Mesenchymal stem cell (in vitro differentiated cells and primary cell): Measurements from ENCODE around the gene VWA5A. TPM values are rescaled to one million over a fixed set of nuclear protein-coding genes. Genes with fewer than 3 reads are reported as not detected.

Experiments used
- DNase-seq: peaks from one replicate; pipeline ENCODE4 v3.0.0-alpha.2; 2013
- H2AFZ ChIP-seq: one replicate; pipeline ENCODE4 v1.6.1; 2013; ENCODE audit warnings: low read depth, mild to moderate bottlenecking, control low read depth, inconsistent platforms, low read length, moderate library complexity
- H2AK5ac ChIP-seq: 2 replicates; pipeline ENCODE4 v1.6.1; 2013; ENCODE audit warnings: low read length, moderate library complexity, mild to moderate bottlenecking, inconsistent platforms; ENCODE audit not compliant: severe bottlenecking
- H2BK120ac ChIP-seq: one replicate; pipeline ENCODE4 v1.6.1; 2013; ENCODE audit warnings: low read depth, mild to moderate bottlenecking, inconsistent platforms, low read length, moderate library complexity
- H2BK12ac ChIP-seq, 2 experiments: one replicate each; pipeline ENCODE4 v1.6.1; 2013; ENCODE audit warnings: inconsistent platforms in 2 of 2, low read length in 2 of 2, mild to moderate bottlenecking in 2 of 2, moderate library complexity in 2 of 2, control low read depth in 1 of 2
- H2BK15ac ChIP-seq: one replicate; pipeline ENCODE4 v1.6.1; 2013; ENCODE audit warnings: mild to moderate bottlenecking, low read depth, inconsistent platforms; ENCODE audit not compliant: poor library complexity, severe bottlenecking
- H2BK5ac ChIP-seq: 2 replicates; pipeline ENCODE4 v1.6.1; 2013; ENCODE audit warnings: low read depth, mild to moderate bottlenecking, low read length, control low read depth, inconsistent platforms; ENCODE audit not compliant: poor library complexity, severe bottlenecking
- H3K14ac ChIP-seq, 2 experiments: one replicate each; pipeline ENCODE4 v1.6.1; 2013; ENCODE audit warnings: inconsistent platforms in 2 of 2, low read length in 2 of 2, control low read depth in 1 of 2, mild to moderate bottlenecking in 1 of 2, moderate library complexity in 1 of 2
- H3K18ac ChIP-seq, 2 experiments: one replicate each; pipeline ENCODE4 v1.6.1; 2013; ENCODE audit warnings: inconsistent platforms in 2 of 2, low read length in 2 of 2, control low read depth in 1 of 2, low read depth in 1 of 2, mild to moderate bottlenecking in 1 of 2
- H3K23ac ChIP-seq, 2 experiments: one replicate each; pipeline ENCODE4 v1.6.1; 2013; ENCODE audit warnings: inconsistent platforms in 2 of 2, low read length in 2 of 2, mild to moderate bottlenecking in 2 of 2, moderate library complexity in 2 of 2, control low read depth in 1 of 2
- H3K27ac ChIP-seq: 2 replicates; pipeline ENCODE4 v1.5.1; 2013; ENCODE audit warnings: mild to moderate bottlenecking, moderate library complexity, low read length, control low read depth, inconsistent platforms; ENCODE audit not compliant: poor library complexity, severe bottlenecking
- H3K27me3 ChIP-seq, 2 experiments: 2 replicates each; pipeline versions ENCODE4 v1.6.1 to v1.7.0; 2013; ENCODE audit warnings: low read length in 2 of 2, mild to moderate bottlenecking in 2 of 2, moderate library complexity in 2 of 2, control low read depth in 1 of 2, inconsistent platforms in 1 of 2; ENCODE audit not compliant: control insufficient read depth in 1 of 2, insufficient read depth in 1 of 2
- H3K36me3 ChIP-seq, 2 experiments: 2 replicates each; pipeline versions ENCODE4 v1.6.1 to v1.7.0; 2013; ENCODE audit warnings: low read length in 2 of 2, control low read depth in 1 of 2, inconsistent platforms in 1 of 2, low read depth in 1 of 2, mild to moderate bottlenecking in 1 of 2; ENCODE audit not compliant: insufficient read depth in 2 of 2, control insufficient read depth in 1 of 2
- H3K4ac ChIP-seq, 2 experiments: one replicate each; pipeline ENCODE4 v1.6.1; 2013; ENCODE audit warnings: inconsistent platforms in 2 of 2, low read length in 2 of 2, mild to moderate bottlenecking in 2 of 2, moderate library complexity in 2 of 2, control low read depth in 1 of 2, low read depth in 1 of 2
- H3K4me1 ChIP-seq: 2 replicates; pipeline ENCODE4 v1.6.1; 2013; ENCODE audit warnings: low read depth, low read length, control low read depth; ENCODE audit not compliant: control insufficient read depth, insufficient read depth
- H3K4me2 ChIP-seq: 2 replicates; pipeline ENCODE4 v1.6.1; 2013; ENCODE audit warnings: low read length, mild to moderate bottlenecking, inconsistent platforms; ENCODE audit not compliant: poor library complexity, severe bottlenecking
- H3K4me3 ChIP-seq, 2 experiments: 2 replicates each; pipeline versions ENCODE4 v1.5.1 to v1.7.0; 2013; ENCODE audit warnings: low read length in 2 of 2, mild to moderate bottlenecking in 2 of 2, control low read depth in 1 of 2, low read depth in 1 of 2; ENCODE audit not compliant: insufficient read depth in 1 of 2
- H3K79me1 ChIP-seq: replicated peaks from 2 replicates; pipeline ENCODE4 v1.6.1; 2013; ENCODE audit warnings: mild to moderate bottlenecking, control low read depth, low read length, inconsistent platforms; ENCODE audit not compliant: poor library complexity, severe bottlenecking
- H3K9ac ChIP-seq: 2 replicates; pipeline ENCODE4 v1.7.0; 2013; ENCODE audit warnings: mild to moderate bottlenecking, low read length, moderate library complexity
- H3K9me3 ChIP-seq: 2 replicates; pipeline ENCODE4 v1.7.0; 2013; ENCODE audit warnings: mild to moderate bottlenecking, low read length; ENCODE audit not compliant: control insufficient read depth
- H4K8ac ChIP-seq: one replicate; pipeline ENCODE4 v1.6.1; 2013; ENCODE audit warnings: inconsistent platforms, mild to moderate bottlenecking, low read length, moderate library complexity
- H4K91ac ChIP-seq: one replicate; pipeline ENCODE4 v1.6.1; 2013; ENCODE audit warnings: mild to moderate bottlenecking, low read length, inconsistent platforms
- WGBS: methylation state at CpG from one replicate; pipeline ENCODE4 v1.1.7; 2013; ENCODE audit warnings: mixed read lengths; 5-methylcytosine and 5-hydroxymethylcytosine counted together
- polyA plus RNA-seq, 2 experiments: library from polyadenylated mRNA; stranded (reverse); fragments of 200-250 nt; gene quantifications; one replicate each; pipeline ENCODE4 v1.2.3, GENCODE V29; 2013

Gene VWA5A, protein sequence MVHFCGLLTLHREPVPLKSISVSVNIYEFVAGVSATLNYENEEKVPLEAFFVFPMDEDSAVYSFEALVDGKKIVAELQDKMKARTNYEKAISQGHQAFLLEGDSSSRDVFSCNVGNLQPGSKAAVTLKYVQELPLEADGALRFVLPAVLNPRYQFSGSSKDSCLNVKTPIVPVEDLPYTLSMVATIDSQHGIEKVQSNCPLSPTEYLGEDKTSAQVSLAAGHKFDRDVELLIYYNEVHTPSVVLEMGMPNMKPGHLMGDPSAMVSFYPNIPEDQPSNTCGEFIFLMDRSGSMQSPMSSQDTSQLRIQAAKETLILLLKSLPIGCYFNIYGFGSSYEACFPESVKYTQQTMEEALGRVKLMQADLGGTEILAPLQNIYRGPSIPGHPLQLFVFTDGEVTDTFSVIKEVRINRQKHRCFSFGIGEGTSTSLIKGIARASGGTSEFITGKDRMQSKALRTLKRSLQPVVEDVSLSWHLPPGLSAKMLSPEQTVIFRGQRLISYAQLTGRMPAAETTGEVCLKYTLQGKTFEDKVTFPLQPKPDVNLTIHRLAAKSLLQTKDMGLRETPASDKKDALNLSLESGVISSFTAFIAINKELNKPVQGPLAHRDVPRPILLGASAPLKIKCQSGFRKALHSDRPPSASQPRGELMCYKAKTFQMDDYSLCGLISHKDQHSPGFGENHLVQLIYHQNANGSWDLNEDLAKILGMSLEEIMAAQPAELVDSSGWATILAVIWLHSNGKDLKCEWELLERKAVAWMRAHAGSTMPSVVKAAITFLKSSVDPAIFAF
- 88.3 TPM for polyA plus RNA-seq (2013, experiment 1 of 2)
- polyA plus RNA-seq (2013, experiment 2 of 2), result 87.8 TPM

DNA sequence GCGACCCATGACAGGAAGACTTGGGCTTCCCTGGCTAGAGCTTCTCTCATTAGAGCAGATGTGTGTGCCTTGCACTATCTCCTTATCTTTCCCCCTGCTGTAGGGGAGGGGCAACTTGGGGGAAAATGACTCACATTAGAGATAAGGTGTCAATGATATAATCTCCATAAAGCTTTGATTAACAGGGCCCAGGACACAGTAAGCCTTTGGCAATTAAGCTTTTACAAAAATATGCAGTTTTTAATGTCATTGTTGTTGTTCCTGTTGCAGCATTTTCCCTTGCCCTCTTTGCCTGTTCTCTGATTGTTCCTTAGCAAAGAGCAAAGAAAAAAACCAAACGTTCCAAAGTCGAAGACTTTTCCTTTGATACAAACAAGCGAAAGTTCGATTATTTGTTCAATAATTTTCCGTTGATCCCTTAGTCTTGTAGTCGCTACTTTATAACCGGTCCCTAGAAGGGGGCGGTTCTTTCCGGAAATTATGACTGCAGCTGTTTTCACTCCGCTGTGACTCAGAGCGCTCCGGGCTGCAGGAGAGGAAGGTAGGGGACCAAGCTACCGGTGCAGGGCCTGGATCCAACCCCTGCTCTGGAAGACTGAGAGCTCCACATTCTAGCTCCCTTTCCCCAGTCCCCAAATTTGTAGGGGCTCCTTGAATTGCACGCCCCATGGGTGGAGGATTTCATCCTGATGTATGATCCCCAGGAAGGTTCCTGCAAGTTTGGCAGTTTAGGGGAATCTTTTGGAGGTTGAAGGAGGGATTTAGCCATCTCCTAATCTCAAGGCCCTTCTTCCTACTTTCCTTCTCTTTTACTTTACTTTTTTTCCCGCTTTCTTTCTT is at the start of gene VWA5A:
Gene VWA5A (plus strand): TSS at position 509 of the 840 bp plus-strand sequence. CDS start 2,062 bp downstream, outside the sequence.
- H2BK120ac ChIP-seq, result no peak within 1 kb of the TSS
- H3K4me1 ChIP-seq, result peaks cover 4% of the 10 kb centered on the region
- peaks cover 3% of the 10 kb centered on the region for H3K79me1 ChIP-seq
- peak within 1 kb of the TSS in 1 of 2 experiments; percentile 85 for H3K14ac ChIP-seq
- H3K27ac ChIP-seq, result no peak within 1 kb of the TSS
- peak within 1 kb of the TSS in 1 of 2 experiments; percentile 6 for H3K23ac ChIP-seq
- peaks cover 11 to 29% of the 10 kb centered on the region in 2 experiments for H3K36me3 ChIP-seq
- peak within 1 kb of the TSS; percentile 83 for H3K18ac ChIP-seq
- no peaks in the 10 kb centered on the region for H3K27me3 ChIP-seq
- peak within 1 kb of the TSS; percentile 93 for H3K9ac ChIP-seq
- H3K4me2 ChIP-seq, result peak within 1 kb of the TSS; percentile 40
- no peak within 1 kb of the TSS for H2BK5ac ChIP-seq
- H3K4me3 ChIP-seq, result peak within 1 kb of the TSS; percentile 43 to 95
- H2BK15ac ChIP-seq, result no peak within 1 kb of the TSS
- peak within 1 kb of the TSS; percentile 83 for H4K91ac ChIP-seq
- H3K9me3 ChIP-seq, result no peaks in the 10 kb centered on the region
- peak within 1 kb of the TSS; percentile 42 to 64 for H2BK12ac ChIP-seq
- peak within 1 kb of the TSS; percentile 90 for H2AFZ ChIP-seq
- no peak within 1 kb of the TSS for H2AK5ac ChIP-seq
- H3K4ac ChIP-seq, result peak within 1 kb of the TSS; percentile 45 to 86
- under 1% methylated on average over 12 of the region's 16 CpGs for WGBS
- peak within 1 kb of the TSS; percentile 93 for H4K8ac ChIP-seq
- peak; percentile 93 for DNase-seq

GRCh38 chr11:124068601-124069110 is 46.6 kb upstream of the VWA5A start:
- Histone ChIP-seq H2BK12ac (no peak overlapping the region), H3K4ac (no peak overlapping the region), H3K18ac (no peak overlapping the region), H4K91ac (no peak overlapping the region), H3K9me3 (no peaks in the 10 kb centered on the region), H3K36me3 (no peaks in the 10 kb centered on the region), H4K8ac (no peak overlapping the region), H3K9ac (no peak overlapping the region), H3K27ac (no peak overlapping the region), H3K4me3 (no peak overlapping the region), H2BK15ac (no peak overlapping the region), H3K4me1 (no peaks in the 10 kb centered on the region), H3K79me1 (no peaks in the 10 kb centered on the region), H3K14ac (no peak overlapping the region), H3K27me3 (peaks cover 7 to 51% of the 10 kb centered on the region in 2 experiments), H2BK120ac (no peak overlapping the region), H2AK5ac (no peak overlapping the region), H3K23ac (no peak overlapping the region), H3K4me2 (no peak overlapping the region), H2BK5ac (no peak overlapping the region), H2AFZ (no peak overlapping the region)
- WGBS, result 90% methylated on average over 3 of the region's 4 CpGs
- DNase-seq, result no peak

DNA sequence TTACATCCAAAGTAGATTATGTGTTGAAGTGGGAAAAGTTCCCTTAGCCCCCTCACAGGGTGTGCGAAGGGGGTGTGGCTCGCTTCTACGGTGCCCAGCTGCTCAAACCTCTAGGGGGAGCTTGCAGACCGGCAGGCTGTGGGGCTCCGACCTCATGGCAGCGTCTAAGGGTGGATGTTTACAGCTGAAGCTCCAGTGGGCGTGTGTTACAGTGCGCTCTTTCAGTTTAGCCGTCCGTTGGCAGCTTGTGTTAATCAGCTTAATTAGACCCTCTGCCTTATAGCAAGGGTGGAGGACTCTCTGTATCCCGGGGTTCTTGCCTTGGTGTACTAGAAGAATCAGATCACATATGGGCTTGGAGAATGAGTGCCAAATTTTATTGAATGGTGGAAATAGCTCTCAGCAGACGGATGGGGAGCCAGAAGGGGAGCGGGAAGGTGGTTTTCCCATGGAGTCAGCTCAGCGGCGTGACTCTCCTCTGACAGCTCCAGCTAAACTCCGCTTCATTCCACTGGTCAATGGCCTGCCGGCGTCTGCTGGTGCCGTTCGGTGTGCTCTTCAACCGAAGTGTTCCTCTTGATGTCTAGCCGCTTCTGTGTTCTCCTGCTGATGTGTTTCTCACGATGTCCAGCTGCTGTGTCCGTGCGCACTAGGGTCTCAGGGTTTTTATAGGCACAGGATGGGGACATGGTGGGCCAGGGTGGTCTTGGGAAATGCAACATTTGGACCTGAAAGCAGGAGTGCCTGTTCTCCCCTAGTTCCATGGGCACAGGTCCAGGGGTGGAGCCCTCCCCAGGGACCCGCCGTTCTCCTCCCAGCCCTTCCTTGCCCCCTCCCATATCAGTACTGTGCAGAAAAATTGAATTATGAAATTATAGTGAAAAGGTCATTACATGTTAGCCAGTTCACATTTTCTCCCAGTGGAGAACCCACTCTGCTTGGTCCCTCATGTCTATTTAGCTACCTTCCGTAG is 45.5 kb upstream of the VWA5A start:
- no peak overlapping the region for H2BK5ac ChIP-seq
- no peak overlapping the region for H4K91ac ChIP-seq
- no peak overlapping the region for H2AK5ac ChIP-seq
- no peaks in the 10 kb centered on the region for H3K4me1 ChIP-seq
- no peak overlapping the region for H3K27ac ChIP-seq
- no peak overlapping the region for H3K4me2 ChIP-seq
- peak overlapping the region; percentile 47 for H3K9ac ChIP-seq
- H2BK120ac ChIP-seq, result no peak overlapping the region
- H2BK12ac ChIP-seq, result no peak overlapping the region
- peak; percentile 73 for DNase-seq
- H3K23ac ChIP-seq, result no peak overlapping the region
- H3K18ac ChIP-seq, result no peak overlapping the region
- H4K8ac ChIP-seq, result no peak overlapping the region
- WGBS, result 59% methylated on average over 26 of the region's 28 CpGs
- no peak overlapping the region for H2BK15ac ChIP-seq
- no peak overlapping the region for H3K4ac ChIP-seq
- no peaks in the 10 kb centered on the region for H3K36me3 ChIP-seq
- peaks cover 7 to 48% of the 10 kb centered on the region in 2 experiments for H3K27me3 ChIP-seq
- H3K14ac ChIP-seq, result no peak overlapping the region
- H3K79me1 ChIP-seq, result no peaks in the 10 kb centered on the region
- H3K4me3 ChIP-seq, result peak overlapping the region in 1 of 2 experiments; percentile 78
- no peak overlapping the region for H2AFZ ChIP-seq
- no peaks in the 10 kb centered on the region for H3K9me3 ChIP-seq
